Measurements from ENCODE around the gene MED29. TPM values are rescaled to one million over a fixed set of nuclear protein-coding genes. Genes with fewer than 3 reads are reported as not detected.

Gene MED29
- total RNA-seq, 1 experiment from 2014 or later = 37.1 TPM

DNA sequence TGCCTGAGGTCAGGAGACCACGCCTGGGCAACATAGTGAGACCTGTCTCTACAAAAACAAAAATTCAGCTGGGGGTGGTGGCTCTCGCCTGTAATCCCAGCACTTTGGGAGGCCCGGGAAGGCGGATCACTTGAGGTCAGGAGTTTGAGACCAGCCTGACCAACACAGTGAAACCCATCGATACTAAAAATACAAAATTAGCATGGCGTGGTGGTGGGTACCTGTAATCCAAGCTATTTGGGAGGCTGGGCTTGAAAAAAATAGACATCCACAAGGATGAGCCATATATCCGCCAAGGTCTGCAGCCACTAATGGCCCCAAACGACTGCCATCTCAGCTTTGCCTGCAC lies 41.5 kb downstream of the MED29 start:
- Histone ChIP-seq H3K36me3 (ENCODE audit: insufficient read depth, low read length, poor library complexity, severe bottlenecking) (peaks cover 34% of the 10 kb centered on the region), H3K4me1 (ENCODE audit: insufficient read depth, low read length, poor library complexity, severe bottlenecking) (peaks cover 18% of the 10 kb centered on the region), H3K9me3 (ENCODE audit: low read depth, low read length, poor library complexity, severe bottlenecking) (no peaks in the 10 kb centered on the region), H3K27me3 (replicated peaks; ENCODE audit: insufficient read depth, low read depth, low read length, poor library complexity) (no peaks in the 10 kb centered on the region), H3K27ac (ENCODE audit: low read depth, low read length, poor library complexity, severe bottlenecking) (no peak overlapping the region), H3K4me3 (ENCODE audit: low read depth, low read length, poor library complexity, severe bottlenecking) (no peak overlapping the region)
- intact Hi-C loops (cut with micrococcal nuclease; ENCODE audit: unreplicated experiment) = no loop called here
- no peak for TF ChIP-seq EZH2 (IDR thresholded peaks at IDR 0.05; ENCODE audit: borderline replicate concordance, low read depth, low read length, poor library complexity, severe bottlenecking)
- TF ChIP-seq, protein P1, sequence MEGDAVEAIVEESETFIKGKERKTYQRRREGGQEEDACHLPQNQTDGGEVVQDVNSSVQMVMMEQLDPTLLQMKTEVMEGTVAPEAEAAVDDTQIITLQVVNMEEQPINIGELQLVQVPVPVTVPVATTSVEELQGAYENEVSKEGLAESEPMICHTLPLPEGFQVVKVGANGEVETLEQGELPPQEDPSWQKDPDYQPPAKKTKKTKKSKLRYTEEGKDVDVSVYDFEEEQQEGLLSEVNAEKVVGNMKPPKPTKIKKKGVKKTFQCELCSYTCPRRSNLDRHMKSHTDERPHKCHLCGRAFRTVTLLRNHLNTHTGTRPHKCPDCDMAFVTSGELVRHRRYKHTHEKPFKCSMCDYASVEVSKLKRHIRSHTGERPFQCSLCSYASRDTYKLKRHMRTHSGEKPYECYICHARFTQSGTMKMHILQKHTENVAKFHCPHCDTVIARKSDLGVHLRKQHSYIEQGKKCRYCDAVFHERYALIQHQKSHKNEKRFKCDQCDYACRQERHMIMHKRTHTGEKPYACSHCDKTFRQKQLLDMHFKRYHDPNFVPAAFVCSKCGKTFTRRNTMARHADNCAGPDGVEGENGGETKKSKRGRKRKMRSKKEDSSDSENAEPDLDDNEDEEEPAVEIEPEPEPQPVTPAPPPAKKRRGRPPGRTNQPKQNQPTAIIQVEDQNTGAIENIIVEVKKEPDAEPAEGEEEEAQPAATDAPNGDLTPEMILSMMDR (conservative IDR thresholded peaks at IDR 0.05; ENCODE audit: low read depth, low read length) = no peak
- POLR2A ChIA-PET (ENCODE audit: low non-redundant PET) = no interaction called here
- CTCF ChIA-PET = no interaction called here
- no TSS peak for BruUV-seq (replicated peaks)
- no peak for DNase-seq (ENCODE audit: low spot score)

DNA sequence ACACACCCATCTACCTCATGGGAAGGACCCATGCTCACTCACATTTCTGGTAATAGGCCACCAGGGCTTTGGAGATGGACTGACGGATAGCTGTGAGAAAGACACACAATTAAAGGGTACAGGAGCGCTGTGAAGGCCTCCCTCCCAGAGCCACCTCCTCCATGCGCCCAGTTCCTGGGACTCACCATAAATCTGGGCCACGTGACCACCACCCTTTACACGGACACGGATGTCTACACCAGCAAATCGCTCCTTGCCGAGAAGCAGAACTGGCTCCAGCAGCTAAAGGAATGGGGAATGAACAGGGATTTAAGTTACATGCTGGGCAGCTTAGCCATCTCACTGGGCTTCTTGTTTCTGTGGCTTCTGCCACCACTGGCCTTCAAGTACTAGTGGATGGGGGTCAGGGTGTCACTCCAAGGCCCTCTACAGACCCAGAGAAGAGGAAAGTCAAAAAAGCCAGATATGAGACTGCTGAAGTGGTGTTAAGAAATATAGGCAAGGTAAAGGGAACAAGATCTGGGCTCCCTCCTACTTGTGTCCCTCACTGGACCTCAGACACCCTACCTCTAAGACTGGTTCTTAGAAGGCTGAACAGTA lies 42.4 kb downstream of the MED29 start:
- ChIA-PET CTCF (no interaction called here), POLR2A (ENCODE audit: low non-redundant PET) (no interaction called here)
- Histone ChIP-seq H3K4me3 (ENCODE audit: low read depth, low read length, poor library complexity, severe bottlenecking) (no peak overlapping the region), H3K4me1 (ENCODE audit: insufficient read depth, low read length, poor library complexity, severe bottlenecking) (peaks cover 12% of the 10 kb centered on the region), H3K27me3 (replicated peaks; ENCODE audit: insufficient read depth, low read depth, low read length, poor library complexity) (no peaks in the 10 kb centered on the region), H3K9me3 (ENCODE audit: low read depth, low read length, poor library complexity, severe bottlenecking) (no peaks in the 10 kb centered on the region), H3K27ac (ENCODE audit: low read depth, low read length, poor library complexity, severe bottlenecking) (peak overlapping the region; percentile 97), H3K36me3 (ENCODE audit: insufficient read depth, low read length, poor library complexity, severe bottlenecking) (peaks cover 34% of the 10 kb centered on the region)
- no TSS peak for BruUV-seq (replicated peaks)
- no peak for TF ChIP-seq EZH2 (IDR thresholded peaks at IDR 0.05; ENCODE audit: borderline replicate concordance, low read depth, low read length, poor library complexity, severe bottlenecking)
- TF ChIP-seq, protein P1 (conservative IDR thresholded peaks at IDR 0.05; ENCODE audit: low read depth, low read length) = no peak
- intact Hi-C loops (cut with micrococcal nuclease; ENCODE audit: unreplicated experiment) = no loop called here
- DNase-seq (ENCODE audit: low spot score) = no peak

DNA sequence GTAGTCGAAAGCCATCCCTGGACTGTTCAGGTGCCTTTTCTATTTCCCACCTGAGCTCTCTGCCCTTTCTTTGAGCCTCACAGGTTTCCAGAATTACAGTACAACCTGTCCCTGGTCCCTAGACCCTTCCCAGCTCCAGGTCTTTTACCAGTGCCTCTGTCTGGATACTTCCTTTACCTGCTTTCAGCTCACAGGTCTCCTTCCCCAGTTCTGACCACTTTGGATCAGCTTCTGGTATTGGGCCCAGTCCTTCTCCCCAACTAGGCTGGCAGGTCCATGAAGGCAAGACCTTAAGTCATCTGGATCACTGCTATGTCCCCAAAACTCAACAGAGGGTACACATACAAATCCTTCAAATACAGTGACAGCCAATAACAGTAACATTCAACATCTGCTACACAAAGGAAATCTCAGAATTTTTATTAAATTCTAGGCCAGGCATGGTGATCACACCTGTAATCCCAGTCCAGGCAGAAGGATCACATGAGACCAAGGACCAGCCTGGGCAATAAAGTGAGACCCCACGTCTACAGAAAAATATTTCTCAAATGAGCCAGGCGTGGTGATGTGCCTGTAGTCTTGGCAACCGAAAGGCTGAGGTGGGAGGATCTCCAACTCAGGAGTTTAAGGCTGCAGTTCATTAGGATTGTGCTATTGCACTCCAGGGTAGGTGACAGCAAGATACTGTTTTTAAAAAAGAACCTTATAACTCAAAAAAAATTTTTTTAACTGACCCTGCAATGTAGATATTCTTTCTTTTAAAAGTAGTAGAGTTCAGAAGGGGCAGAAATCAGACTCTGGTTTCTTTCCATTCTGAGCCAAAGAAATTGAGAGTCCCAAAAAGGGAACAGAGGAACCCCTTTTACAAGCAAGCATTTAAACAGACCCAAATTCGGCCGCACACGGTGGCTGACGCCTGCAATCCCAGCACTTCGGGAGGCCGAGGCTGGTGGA lies 43.2 kb downstream of the MED29 start:
- Histone ChIP-seq H3K36me3 (ENCODE audit: insufficient read depth, low read length, poor library complexity, severe bottlenecking) (peaks cover 34% of the 10 kb centered on the region), H3K27me3 (replicated peaks; ENCODE audit: insufficient read depth, low read depth, low read length, poor library complexity) (no peaks in the 10 kb centered on the region), H3K9me3 (ENCODE audit: low read depth, low read length, poor library complexity, severe bottlenecking) (no peaks in the 10 kb centered on the region), H3K27ac (ENCODE audit: low read depth, low read length, poor library complexity, severe bottlenecking) (peak overlapping the region; percentile 97), H3K4me1 (ENCODE audit: insufficient read depth, low read length, poor library complexity, severe bottlenecking) (peaks cover 12% of the 10 kb centered on the region), H3K4me3 (ENCODE audit: low read depth, low read length, poor library complexity, severe bottlenecking) (peak overlapping the region; percentile 100)
- TF ChIP-seq EZH2 (IDR thresholded peaks at IDR 0.05; ENCODE audit: borderline replicate concordance, low read depth, low read length, poor library complexity, severe bottlenecking) = no peak
- TF ChIP-seq, protein P1 (conservative IDR thresholded peaks at IDR 0.05; ENCODE audit: low read depth, low read length) = no peak
- no peak for DNase-seq (ENCODE audit: low spot score)
- ChIA-PET POLR2A (ENCODE audit: low non-redundant PET) (interaction anchor here (1.6 kb wide), 1 partner anchor 11 kb away, joined by 9 read pairs; the partner anchor contains the start of gene SUPT5H), CTCF (no interaction called here)
- no TSS peak for BruUV-seq (replicated peaks)
- intact Hi-C loops (cut with micrococcal nuclease; ENCODE audit: unreplicated experiment) = no loop called here

Measured in A673 (cell line).